AG08395 (cell line): Measurements from ENCODE around the gene MAEL.

Source experiments
- DNase-seq: peaks from one replicate; pipeline ENCODE4 v3.0.0; 2012; ENCODE audit warnings: mixed read lengths, low spot score

MAEL gene

DNA sequence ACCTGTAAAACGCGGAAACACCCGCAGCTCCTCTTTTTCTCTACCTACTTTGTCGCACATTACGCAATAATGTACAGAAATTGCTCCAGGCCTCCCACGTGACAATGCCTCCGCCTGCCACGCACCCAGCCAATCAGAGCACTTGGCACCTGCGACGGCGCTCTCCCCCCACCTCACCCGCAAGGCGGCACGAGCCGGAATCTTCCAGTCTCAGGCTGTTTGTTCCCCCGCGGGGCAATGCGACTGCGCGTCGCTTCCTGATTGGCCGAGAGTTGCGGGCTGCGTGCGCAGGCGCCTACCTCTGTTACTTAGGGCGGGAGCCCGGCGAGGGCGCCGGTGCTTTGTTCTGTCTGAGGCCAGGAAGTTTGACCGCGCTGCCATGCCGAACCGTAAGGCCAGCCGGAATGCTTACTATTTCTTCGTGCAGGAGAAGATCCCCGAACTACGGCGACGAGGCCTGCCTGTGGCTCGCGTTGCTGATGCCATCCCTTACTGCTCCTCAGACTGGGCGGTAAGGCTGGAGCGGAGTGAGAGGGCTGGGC is at the start of gene MAEL:
MAEL (plus strand) TSS at position 307 of the 542 bp plus-strand sequence; CDS start at position 380, 73 bp downstream.
- DNase-seq, result no peak

DNA sequence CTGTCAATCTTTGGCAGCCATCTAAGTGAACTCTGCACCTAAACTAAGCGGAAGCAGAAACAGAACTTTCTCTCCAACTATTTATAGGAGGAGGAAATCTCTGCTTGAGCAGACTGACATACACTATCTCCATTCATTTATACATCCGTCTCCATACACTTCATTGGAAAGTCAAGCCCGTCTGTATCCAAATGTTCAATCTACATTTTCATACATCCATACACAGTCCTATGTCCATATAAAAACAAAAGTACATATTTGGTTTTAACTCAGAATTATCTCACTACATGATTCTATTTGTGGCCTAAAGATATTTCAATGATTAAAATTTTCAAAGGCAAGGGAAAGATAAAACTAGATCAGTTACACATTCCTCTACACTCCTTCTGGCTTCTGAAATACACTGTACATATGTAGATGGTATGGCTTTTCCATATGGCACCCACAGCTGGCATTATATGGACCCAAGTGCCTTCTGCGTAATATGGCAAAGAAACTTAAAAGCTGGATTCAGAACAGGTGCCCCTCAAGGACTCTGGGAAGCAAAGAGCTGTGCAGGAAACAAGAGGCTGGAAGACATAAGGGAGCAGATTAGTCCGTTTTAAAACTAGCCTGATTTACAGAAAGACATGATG is 49.2 kb upstream of the MAEL start:
- DNase-seq, result no peak

- DNase-seq, result peak; percentile 56
Observed at GRCh38 chr1:166944186-166944967, 44.7 kb upstream of the MAEL start.

DNA sequence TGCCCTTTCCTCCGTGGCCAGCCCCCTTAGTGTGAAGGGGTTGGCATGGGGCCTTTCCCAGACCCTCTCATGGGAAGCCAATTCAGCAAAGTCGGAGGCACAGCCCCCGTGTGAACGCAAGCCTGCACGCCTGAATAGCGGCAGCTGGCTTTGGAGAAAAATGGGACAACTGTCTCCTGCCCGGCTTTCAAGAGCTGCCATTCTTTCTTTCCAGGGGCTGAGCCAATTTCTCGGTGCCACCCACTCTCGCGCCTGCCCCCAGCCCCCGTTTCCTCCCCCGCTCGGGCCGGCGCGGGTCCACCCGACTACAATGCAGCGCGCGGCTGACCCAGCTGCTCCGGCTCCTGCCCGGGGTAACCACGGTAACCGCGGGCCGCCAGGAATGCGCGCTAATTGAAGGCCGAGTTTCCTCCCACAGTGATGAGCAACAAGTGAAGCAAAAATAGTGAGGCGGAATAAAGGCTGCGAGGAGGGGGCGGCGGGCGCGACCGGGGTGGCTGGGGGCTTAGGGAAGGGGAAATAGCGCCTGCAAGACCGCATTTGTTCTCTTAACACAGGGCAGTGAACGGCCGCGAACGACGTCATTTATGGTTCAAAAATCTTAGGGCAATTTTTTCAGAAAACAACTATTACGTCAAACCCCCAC is 41.6 kb upstream of the MAEL start:
- peak; percentile 83 for DNase-seq

- DNase-seq, result no peak
Observed at GRCh38 chr1:166948856-166949350, 40.2 kb upstream of the MAEL start.

DNA sequence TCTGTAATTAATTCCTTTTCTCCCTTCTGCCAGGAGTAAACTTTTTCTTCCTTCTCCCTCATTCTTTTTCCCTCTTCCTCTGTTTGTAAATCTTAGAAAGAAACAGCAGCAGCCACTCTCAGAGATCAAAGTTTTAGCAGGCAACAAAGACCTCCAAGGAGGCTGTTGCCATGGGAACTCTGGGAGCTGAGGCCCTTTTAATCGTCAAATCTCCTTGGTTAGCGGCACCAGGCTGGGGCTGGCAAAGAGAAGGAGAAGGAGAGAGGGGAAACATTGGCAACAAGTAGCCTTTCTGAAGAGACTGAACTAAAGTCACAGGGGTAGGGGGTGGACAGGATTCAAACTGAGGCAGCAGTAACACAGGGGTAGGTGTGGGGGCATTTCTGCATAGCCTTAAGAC is 38.9 kb upstream of the MAEL start:
- no peak for DNase-seq

DNA sequence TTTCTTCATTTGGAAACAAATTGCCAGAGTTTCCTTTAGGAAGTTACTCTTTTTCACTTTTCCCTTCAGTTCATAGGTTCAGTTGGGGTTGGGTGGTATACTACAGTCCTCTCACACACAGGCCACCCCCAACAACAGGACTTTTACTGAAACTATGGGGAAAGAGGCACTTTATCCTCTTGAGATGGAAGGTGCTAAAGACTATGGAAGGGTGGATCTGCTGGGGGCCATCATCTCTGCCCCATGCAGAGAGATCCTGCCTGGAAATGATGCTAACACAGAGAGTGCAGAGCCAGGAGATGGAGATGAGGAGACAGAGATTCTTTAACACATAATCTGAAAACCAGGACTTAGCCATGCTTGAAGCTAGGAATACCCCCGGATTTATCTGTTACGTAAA is 38.0 kb upstream of the MAEL start:
- DNase-seq, result no peak

DNA sequence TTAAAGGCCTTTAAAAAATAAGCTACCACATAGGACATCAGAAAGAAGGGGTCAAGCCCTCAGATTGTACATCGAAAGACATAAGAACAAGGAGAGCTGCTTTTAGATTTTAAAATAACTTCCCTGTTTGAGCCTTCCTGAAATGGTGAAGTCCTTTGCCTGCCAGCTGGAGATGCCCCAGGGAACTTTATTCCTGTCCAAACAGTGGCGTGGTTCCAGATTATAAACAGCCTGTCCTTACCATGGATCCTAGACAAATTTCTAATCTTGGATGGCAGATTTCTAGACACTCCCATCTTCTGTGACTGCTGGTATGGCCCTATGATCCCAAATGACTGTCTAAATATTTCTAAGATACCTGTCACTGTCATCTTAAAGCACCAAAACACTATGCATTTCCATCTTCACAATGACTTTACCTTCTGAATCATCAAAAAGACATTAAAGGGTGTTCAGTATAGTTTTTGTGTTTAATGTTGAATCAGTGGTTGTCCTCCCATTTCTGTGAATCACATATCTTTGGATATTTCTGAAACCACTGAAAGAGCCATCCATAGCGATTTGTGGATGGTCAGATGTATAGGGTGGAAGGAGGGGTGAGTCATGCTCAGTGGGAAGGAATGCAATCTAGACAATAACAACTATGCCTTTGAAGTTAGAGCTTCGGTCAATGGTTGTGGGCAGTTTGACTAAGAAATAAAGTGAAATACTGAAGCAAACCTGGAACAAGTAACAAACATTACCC is 36.9 kb upstream of the MAEL start:
- no peak for DNase-seq

DNA sequence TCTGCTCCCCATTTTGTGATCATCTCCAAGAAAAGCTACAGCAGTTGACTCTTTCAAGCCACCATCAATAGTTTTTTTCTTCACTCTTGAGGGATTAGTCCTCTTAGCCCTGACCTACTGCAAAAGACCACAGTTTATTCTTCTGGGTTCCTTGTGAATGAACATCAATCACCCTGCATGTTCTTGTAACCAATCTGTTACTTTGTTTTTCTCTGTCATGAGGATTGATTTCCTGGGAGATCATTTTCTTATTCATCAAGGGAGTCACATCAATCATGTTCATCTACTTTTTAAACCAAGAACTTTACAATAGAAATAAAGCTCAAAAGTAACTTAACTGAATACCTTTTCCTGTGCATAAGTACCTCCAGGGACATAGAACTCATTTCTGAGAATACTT is 35.6 kb upstream of the MAEL start:
- DNase-seq, result no peak

GRCh38 chr1:166956057-166956850 is 32.8 kb upstream of the MAEL start:
- DNase-seq, result no peak

- DNase-seq, result no peak
Observed at GRCh38 chr1:166956872-166957271, 32.2 kb upstream of the MAEL start.

DNA sequence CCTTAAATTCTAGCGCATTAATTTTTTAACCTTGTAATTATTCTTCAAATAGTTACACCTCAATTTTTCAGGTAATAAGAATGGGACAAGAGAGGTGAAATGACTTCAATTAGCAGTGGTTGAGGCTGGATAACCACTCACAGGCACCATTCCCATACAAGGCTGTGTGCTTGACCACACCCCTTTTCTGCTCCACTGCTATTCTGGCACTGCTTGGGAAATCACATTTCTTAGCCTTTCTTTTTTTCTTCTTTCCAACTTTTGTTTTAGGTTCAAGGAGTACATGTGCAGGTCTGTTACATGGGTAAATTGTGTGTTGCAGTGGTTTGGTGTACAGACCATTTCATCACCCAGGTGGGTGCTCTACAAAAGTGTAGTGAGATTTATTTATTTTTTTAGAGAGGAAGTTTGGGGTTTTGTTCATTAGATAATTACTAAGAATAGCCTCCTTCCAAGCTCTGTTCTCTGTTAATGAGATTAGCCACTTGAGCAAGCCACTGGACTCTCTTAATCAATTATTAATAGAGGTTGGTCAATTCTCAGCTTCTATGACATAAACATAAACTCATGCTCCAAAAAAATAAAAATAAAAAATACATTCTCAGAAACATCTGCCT is 28.1 kb upstream of the MAEL start:
- no peak for DNase-seq

DNA sequence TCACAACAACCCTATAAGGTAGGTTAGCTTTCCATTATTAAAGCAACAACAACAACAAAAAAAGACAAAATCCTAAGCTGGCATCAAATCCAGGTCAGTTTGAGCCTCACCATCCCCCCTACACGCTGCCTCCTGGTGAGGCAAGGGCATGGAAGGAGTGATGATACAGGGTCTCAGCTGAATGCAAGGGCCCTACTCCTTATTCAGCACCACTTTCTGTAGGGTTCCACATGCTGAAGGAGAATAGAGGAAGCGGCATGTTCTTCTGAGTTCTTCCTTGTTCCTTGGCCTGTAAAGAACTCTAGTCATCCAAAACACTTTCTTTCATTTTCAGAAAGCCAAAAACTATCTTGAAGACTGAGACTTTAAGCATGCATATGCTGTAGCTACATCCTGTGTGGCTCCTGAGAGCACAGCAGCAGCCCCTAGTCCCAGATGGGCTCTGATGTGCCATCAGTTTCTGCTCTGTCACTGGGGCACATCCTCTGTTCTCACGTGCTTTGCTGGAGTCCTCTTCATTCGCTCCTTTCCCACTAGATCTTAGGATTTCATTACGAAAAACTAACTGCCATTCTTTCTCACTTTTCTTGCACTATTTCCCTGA is 19.9 kb upstream of the MAEL start:
- DNase-seq, result no peak

- no peak for DNase-seq
Observed at GRCh38 chr1:166971252-166971651, 17.8 kb upstream of the MAEL start.

- no peak for DNase-seq
Observed at GRCh38 chr1:166972193-166972592, 16.9 kb upstream of the MAEL start.

- no peak for DNase-seq
Observed at GRCh38 chr1:166972826-166973225, 16.3 kb upstream of the MAEL start.

GRCh38 chr1:166974647-166975345 is 14.3 kb upstream of the MAEL start:
- DNase-seq, result no peak

- DNase-seq, result peak; percentile 16
Observed at GRCh38 chr1:166975361-166976129, 13.5 kb upstream of the MAEL start, which contains the start of gene ILDR2. Gene ILDR2 (minus strand): TSS chr1:166975540. CDS start chr1:166975268, 272 bp downstream.

- no peak for DNase-seq
Observed at GRCh38 chr1:166977951-166978350, 11.1 kb upstream of the MAEL start.
